AG04450 (cell line): Measurements from ENCODE around the gene PLXDC2. TPM values are rescaled to one million over a fixed set of nuclear protein-coding genes. Genes with fewer than 3 reads are reported as not detected.
"Not testable (repeated sequence)": the region's sequence is repeated elsewhere in the genome, so short reads cannot be mapped to it uniquely, and the experiment has no call there.

Experiments used
- CTCF ChIA-PET: fragments of 300-600, 350-600 bp; formaldehyde crosslinking; extraction: SDS; loops from one replicate; lab custom pipeline; 2022; ENCODE audit warnings: antibody characterized with exemption, inconsistent platforms; lab: Charles Lee
- POLR2A ChIA-PET: fragments of 350-600 bp; formaldehyde crosslinking; extraction: SDS; loops from one replicate; lab custom pipeline; 2021; ENCODE audit warnings: antibody characterized with exemption, inconsistent platforms; lab: Yijun Ruan, JAX
- DNase-seq: peaks from one replicate; pipeline ENCODE4 v3.0.0-alpha.2; 2011; ENCODE audit warnings: low read depth, low spot score
- H3K27ac ChIP-seq: one replicate; pipeline ENCODE4 v1.5.1; 2012; ENCODE audit warnings: low read depth, low read length, control low read depth
- H3K27me3 ChIP-seq: one replicate; pipeline ENCODE4 v1.6.0; 2012; ENCODE audit warnings: low read length; ENCODE audit not compliant: control insufficient read depth, insufficient read depth
- H3K4me3 ChIP-seq: 2 replicates; pipeline ENCODE4 v1.5.1; 2011; ENCODE audit warnings: mild to moderate bottlenecking, low read depth, low read length, control low read depth
- H3K9me3 ChIP-seq: 2 replicates; pipeline ENCODE4 v1.5.1; 2012; ENCODE audit warnings: low read length; ENCODE audit not compliant: control insufficient read depth, insufficient read depth
- polyA plus RNA-seq: library from polyadenylated mRNA; depleted of rRNA; stranded (reverse); fragments of >200 nt; gene quantifications from 2 replicates; pipeline ENCODE4 v1.2.3, GENCODE V29; 2011
- TF ChIP-seq, protein P1 (sequence below): IDR thresholded peaks from 2 replicates; pipeline ENCODE4 v1.5.1; 2011; ENCODE audit warnings: low read depth, low read length, control low read depth, inconsistent platforms

PLXDC2 gene
- polyA plus RNA-seq, 1 experiment = 10.4 TPM

GRCh38 chr10:20180766-20181165 is 364.5 kb downstream of the PLXDC2 start:
- Histone ChIP-seq H3K27ac (no peak overlapping the region), H3K4me3 (no peak overlapping the region), H3K27me3 (no peaks in the 10 kb centered on the region), H3K9me3 (no peaks in the 10 kb centered on the region)
- no peak for DNase-seq
- CTCF ChIA-PET = no interaction called here
- TF ChIP-seq, protein P1, sequence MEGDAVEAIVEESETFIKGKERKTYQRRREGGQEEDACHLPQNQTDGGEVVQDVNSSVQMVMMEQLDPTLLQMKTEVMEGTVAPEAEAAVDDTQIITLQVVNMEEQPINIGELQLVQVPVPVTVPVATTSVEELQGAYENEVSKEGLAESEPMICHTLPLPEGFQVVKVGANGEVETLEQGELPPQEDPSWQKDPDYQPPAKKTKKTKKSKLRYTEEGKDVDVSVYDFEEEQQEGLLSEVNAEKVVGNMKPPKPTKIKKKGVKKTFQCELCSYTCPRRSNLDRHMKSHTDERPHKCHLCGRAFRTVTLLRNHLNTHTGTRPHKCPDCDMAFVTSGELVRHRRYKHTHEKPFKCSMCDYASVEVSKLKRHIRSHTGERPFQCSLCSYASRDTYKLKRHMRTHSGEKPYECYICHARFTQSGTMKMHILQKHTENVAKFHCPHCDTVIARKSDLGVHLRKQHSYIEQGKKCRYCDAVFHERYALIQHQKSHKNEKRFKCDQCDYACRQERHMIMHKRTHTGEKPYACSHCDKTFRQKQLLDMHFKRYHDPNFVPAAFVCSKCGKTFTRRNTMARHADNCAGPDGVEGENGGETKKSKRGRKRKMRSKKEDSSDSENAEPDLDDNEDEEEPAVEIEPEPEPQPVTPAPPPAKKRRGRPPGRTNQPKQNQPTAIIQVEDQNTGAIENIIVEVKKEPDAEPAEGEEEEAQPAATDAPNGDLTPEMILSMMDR = no peak
- POLR2A ChIA-PET = no interaction called here

GRCh38 chr10:20181434-20181833 is 365.2 kb downstream of the PLXDC2 start:
- Histone ChIP-seq H3K4me3 (no peak overlapping the region), H3K27me3 (no peaks in the 10 kb centered on the region), H3K27ac (no peak overlapping the region), H3K9me3 (no peaks in the 10 kb centered on the region)
- POLR2A ChIA-PET = no interaction called here
- TF ChIP-seq, protein P1 = no peak
- DNase-seq = no peak
- CTCF ChIA-PET = no interaction called here

GRCh38 chr10:20185116-20185515 is 368.9 kb downstream of the PLXDC2 start:
- Histone ChIP-seq H3K4me3 (no peak overlapping the region), H3K9me3 (no peaks in the 10 kb centered on the region), H3K27me3 (no peaks in the 10 kb centered on the region), H3K27ac (no peak overlapping the region)
- ChIA-PET POLR2A (no interaction called here), CTCF (no interaction called here)
- no peak for DNase-seq
- TF ChIP-seq, protein P1 = no peak

GRCh38 chr10:20191392-20191791 is 375.2 kb downstream of the PLXDC2 start:
- H3K4me3 ChIP-seq, H3K9me3 ChIP-seq, POLR2A ChIA-PET, H3K27ac ChIP-seq, H3K27me3 ChIP-seq, DNase-seq, CTCF ChIA-PET: not testable (repeated sequence)

- no peak for DNase-seq
- H3K9me3 ChIP-seq = no peaks in the 10 kb centered on the region
- CTCF ChIA-PET = no interaction called here
- TF ChIP-seq, protein P1 = no peak
- POLR2A ChIA-PET = no interaction called here
- no peak overlapping the region for H3K27ac ChIP-seq
- H3K4me3 ChIP-seq = no peak overlapping the region
- no peaks in the 10 kb centered on the region for H3K27me3 ChIP-seq
Observed at GRCh38 chr10:20195076-20195475, 378.8 kb downstream of the PLXDC2 start.

DNA sequence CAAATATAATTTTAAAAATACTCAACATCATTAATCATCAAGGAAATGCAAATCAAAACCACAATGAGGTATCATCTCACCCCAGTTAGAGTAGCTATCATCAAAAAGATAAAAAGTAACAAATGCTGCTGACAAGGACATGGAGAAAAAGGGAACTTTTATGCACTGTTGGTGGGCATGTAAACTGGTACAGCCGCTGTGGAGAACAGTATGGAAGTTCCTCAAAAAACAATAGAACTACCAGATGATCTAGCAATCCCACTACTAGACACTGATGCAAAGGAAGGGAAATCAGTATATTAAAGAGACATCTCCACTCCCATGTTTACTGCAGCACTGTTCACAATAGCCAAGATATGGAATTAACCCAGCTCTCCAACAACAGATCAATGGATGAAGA is 384.5 kb downstream of the PLXDC2 start:
- no peak overlapping the region for H3K4me3 ChIP-seq
- ChIA-PET POLR2A (no interaction called here), CTCF (no interaction called here)
- DNase-seq = no peak
- H3K27me3 ChIP-seq = no peaks in the 10 kb centered on the region
- TF ChIP-seq, protein P1 = no peak
- no peak overlapping the region for H3K27ac ChIP-seq
- no peaks in the 10 kb centered on the region for H3K9me3 ChIP-seq
